ENCODE data around the gene MOCOS.

MOCOS gene

GRCh38 chr18:36256094-36256493 lies 68.8 kb downstream of the MOCOS start:
- TF ChIP-seq GATA3 (IDR thresholded peaks at IDR 0.05; ENCODE audit: low read depth, low read length) (no peak), GATA2 (IDR thresholded peaks at IDR 0.05; ENCODE audit: low read depth, low read length) (no peak)

GRCh38 chr18:36262971-36263370 lies 75.7 kb downstream of the MOCOS start:
- TF ChIP-seq GATA2 (IDR thresholded peaks at IDR 0.05; ENCODE audit: low read depth, low read length) (no peak), GATA3 (IDR thresholded peaks at IDR 0.05; ENCODE audit: low read depth, low read length) (no peak)

- TF ChIP-seq GATA2 (IDR thresholded peaks at IDR 0.05; ENCODE audit: low read depth, low read length) = no peak
- TF ChIP-seq GATA3 (IDR thresholded peaks at IDR 0.05; ENCODE audit: low read depth, low read length) = no peak
Observed at GRCh38 chr18:36264283-36264682, 77.0 kb downstream of the MOCOS start.

- TF ChIP-seq GATA3 (IDR thresholded peaks at IDR 0.05; ENCODE audit: low read depth, low read length) (no peak), GATA2 (IDR thresholded peaks at IDR 0.05; ENCODE audit: low read depth, low read length) (no peak)
Observed at GRCh38 chr18:36265015-36265414, 77.7 kb downstream of the MOCOS start.

- TF ChIP-seq GATA2 (IDR thresholded peaks at IDR 0.05; ENCODE audit: low read depth, low read length) (no peak), GATA3 (IDR thresholded peaks at IDR 0.05; ENCODE audit: low read depth, low read length) (no peak)
Observed at GRCh38 chr18:36269157-36269556, 81.9 kb downstream of the MOCOS start.

GRCh38 chr18:36271153-36271552 lies 83.9 kb downstream of the MOCOS start:
- TF ChIP-seq GATA2 (IDR thresholded peaks at IDR 0.05; ENCODE audit: low read depth, low read length) (no peak), GATA3 (IDR thresholded peaks at IDR 0.05; ENCODE audit: low read depth, low read length) (no peak)

- TF ChIP-seq GATA2 (IDR thresholded peaks at IDR 0.05; ENCODE audit: low read depth, low read length) (no peak), GATA3 (IDR thresholded peaks at IDR 0.05; ENCODE audit: low read depth, low read length) (no peak)
Observed at GRCh38 chr18:36273347-36273746, 86.0 kb downstream of the MOCOS start.

GRCh38 chr18:36274083-36274715 lies 86.9 kb downstream of the MOCOS start:
- no peak for TF ChIP-seq GATA2 (IDR thresholded peaks at IDR 0.05; ENCODE audit: low read depth, low read length)

- TF ChIP-seq GATA2 (IDR thresholded peaks at IDR 0.05; ENCODE audit: low read depth, low read length) = no peak
Observed at GRCh38 chr18:36275561-36275960, 88.3 kb downstream of the MOCOS start.

GRCh38 chr18:36279001-36279400 lies 91.7 kb downstream of the MOCOS start:
- TF ChIP-seq GATA3 (IDR thresholded peaks at IDR 0.05; ENCODE audit: low read depth, low read length) = no peak
- no peak for TF ChIP-seq GATA2 (IDR thresholded peaks at IDR 0.05; ENCODE audit: low read depth, low read length)

GRCh38 chr18:36281936-36282335 lies 94.6 kb downstream of the MOCOS start:
- TF ChIP-seq GATA3 (IDR thresholded peaks at IDR 0.05; ENCODE audit: low read depth, low read length) (no peak), GATA2 (IDR thresholded peaks at IDR 0.05; ENCODE audit: low read depth, low read length) (no peak)

GRCh38 chr18:36283448-36283847 lies 96.2 kb downstream of the MOCOS start:
- TF ChIP-seq GATA3 (IDR thresholded peaks at IDR 0.05; ENCODE audit: low read depth, low read length) (no peak), GATA2 (IDR thresholded peaks at IDR 0.05; ENCODE audit: low read depth, low read length) (no peak)

GRCh38 chr18:36284268-36284667 lies 97.0 kb downstream of the MOCOS start:
- TF ChIP-seq GATA2 (IDR thresholded peaks at IDR 0.05; ENCODE audit: low read depth, low read length) = no peak
- TF ChIP-seq GATA3 (IDR thresholded peaks at IDR 0.05; ENCODE audit: low read depth, low read length) = no peak

- TF ChIP-seq GATA3 (IDR thresholded peaks at IDR 0.05; ENCODE audit: low read depth, low read length) = no peak
- no peak for TF ChIP-seq GATA2 (IDR thresholded peaks at IDR 0.05; ENCODE audit: low read depth, low read length)
Observed at GRCh38 chr18:36284671-36285295, 97.5 kb downstream of the MOCOS start.

- TF ChIP-seq GATA3 (IDR thresholded peaks at IDR 0.05; ENCODE audit: low read depth, low read length) = no peak
- TF ChIP-seq GATA2 (IDR thresholded peaks at IDR 0.05; ENCODE audit: low read depth, low read length) = no peak
Observed at GRCh38 chr18:36287653-36288052, 100.4 kb downstream of the MOCOS start.

- TF ChIP-seq GATA3 (IDR thresholded peaks at IDR 0.05; ENCODE audit: low read depth, low read length) = no peak
- TF ChIP-seq GATA2 (IDR thresholded peaks at IDR 0.05; ENCODE audit: low read depth, low read length) = no peak
Observed at GRCh38 chr18:36288689-36289088, 101.4 kb downstream of the MOCOS start.

Data from SH-SY5Y (cell line).